Kidney glomerular epithelial cell (primary cell): Measurements from ENCODE around the gene ATP4B.

Source experiments
- DNase-seq: peaks from one replicate; lab custom pipeline; 2025; lab: John Stamatoyannopoulos, UW

Gene ATP4B

DNA sequence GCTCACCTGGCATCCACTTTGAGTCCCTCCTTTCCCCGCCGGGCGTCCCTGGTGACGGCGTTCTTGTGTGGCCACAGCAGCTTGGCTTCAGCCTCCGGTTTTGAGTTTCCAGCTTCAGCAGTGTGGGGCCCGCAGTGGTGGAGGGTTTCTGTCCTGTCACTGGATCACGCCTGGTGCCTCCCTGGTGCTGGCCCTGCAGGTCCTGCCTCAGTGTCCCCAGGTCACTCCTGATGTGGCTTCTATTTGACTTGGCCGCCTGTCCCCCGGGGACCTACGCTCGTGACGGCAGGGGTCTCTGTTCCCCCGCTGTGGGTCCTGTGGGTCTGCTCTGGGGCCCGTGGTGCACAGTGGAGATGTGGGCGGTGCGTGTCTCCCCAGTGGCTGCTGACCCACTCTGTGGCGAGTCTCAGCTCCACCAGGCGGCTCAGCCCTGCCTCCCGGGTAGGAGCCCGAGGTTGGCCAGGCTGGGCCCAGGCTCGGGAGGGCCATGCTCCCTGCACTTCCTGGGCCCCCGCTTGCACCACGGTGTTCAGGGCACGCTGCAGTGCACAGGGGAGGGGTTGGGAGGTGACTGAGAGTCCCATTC, 1.9 kb downstream of the ATP4B start:
- no peak for DNase-seq

GRCh38 chr13:113655346-113656002, 2.5 kb downstream of the ATP4B start:
- peak; percentile 9 for DNase-seq

- no peak for DNase-seq
Observed at GRCh38 chr13:113654591-113655345, 3.2 kb downstream of the ATP4B start.

DNA sequence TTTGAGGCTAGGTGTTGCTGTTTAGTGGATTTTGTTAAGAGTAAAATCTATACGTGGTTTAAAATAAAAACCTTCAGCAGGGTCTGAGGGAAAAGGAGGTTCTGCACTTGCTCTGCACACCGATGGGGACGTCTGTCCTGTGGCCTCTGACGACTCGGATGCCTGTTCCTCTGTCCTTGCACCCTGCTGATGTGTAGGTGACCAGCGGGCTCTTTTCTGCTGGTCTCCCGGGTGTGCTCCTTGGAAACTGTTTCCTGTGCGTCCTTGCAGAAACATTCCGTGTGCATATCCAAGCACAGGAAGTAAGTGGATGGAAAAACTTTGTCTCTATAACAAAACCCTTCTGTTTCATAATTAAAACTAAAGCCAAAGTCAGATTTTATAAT, 3.8 kb downstream of the ATP4B start:
- no peak for DNase-seq

DNA sequence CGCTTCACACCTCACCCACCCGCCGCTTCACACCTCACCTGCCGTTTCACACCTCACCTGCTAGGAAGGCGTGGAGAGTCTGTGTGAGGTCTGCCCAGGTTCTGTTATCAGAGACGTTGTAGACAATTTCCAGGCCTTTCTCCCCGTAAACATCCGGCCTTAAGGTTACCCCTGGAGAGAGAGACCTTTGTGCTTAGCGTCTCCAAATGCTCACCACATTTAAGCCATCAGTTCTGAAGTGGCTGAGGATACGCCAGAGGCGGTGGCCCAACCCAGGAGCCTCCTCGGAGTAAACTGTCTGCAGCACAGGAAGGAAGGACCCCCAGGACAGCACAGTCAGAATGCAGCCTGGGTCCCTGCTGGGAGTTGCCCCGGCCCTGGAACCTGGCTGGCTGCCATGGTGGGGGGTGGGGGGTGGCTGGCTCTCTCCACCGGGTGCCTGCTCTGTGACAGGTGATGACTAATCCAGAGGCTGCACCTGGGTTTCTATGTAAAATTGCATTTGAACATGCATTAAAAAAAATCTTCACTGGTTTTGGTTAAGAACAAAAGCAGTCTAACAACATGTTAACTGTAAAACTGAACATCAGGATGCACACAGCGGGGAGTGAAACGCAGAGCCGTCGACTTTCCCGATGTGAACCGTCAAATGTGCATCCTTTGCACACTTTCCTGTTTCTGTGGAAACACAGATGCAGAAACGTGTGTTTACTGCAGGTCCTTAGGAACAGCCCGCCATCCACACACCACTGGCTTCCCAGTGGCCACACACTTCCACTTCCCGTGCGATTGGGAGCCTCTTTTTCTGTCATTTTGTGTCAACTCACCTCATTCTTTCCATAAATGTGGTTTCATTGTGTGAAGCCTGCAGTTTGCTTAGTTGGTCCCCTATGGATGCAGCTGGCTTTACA, 4.5 kb downstream of the ATP4B start:
- DNase-seq = no peak

GRCh38 chr13:113652404-113653263, 5.4 kb downstream of the ATP4B start:
- no peak for DNase-seq

GRCh38 chr13:113651511-113652403, 6.2 kb downstream of the ATP4B start:
- DNase-seq = no peak

DNA sequence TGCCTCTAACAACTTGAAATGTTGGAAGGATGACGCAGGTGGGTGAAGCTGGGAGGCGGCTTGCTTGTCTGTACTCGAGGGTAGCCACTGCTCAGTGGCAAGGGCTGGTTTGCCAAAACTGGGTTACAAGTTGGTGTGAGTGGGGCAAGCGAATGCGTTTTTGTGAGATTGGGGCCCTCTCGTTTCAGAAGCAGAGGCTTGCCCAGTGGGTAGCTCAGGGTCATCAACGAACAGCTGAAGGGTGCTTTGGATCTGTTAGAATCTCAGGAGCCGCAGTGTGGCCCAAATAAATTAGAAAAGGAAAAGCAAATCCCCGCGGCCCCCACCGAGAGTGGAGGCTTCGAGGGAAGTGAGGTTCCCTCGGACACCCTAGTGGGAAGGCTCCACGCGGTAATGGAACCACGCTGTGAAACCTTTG, 7.3 kb downstream of the ATP4B start:
- DNase-seq = no peak

GRCh38 chr13:113650275-113650674, 7.7 kb downstream of the ATP4B start:
- no peak for DNase-seq

- no peak for DNase-seq
Observed at GRCh38 chr13:113649212-113649611, 8.8 kb downstream of the ATP4B start.

DNA sequence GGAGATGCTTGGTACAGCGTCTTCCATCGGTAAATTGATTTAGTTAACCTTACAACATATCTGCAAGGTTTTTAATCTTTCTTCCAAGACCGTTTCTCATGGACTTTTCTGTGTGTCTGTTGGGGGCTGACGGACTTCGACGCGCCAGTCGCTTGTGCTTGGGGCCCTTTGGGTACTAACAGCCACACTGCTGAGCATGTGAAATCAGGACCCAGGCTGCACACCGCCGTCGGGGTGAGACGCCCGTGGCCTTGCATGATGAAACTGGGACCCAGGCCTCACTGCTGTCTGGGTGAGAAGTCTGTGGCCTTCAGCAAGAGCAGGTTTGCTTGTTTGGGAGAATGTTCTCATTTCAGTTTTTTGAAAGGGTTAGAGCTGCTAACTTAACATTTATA, 9.8 kb downstream of the ATP4B start:
- no peak for DNase-seq

DNA sequence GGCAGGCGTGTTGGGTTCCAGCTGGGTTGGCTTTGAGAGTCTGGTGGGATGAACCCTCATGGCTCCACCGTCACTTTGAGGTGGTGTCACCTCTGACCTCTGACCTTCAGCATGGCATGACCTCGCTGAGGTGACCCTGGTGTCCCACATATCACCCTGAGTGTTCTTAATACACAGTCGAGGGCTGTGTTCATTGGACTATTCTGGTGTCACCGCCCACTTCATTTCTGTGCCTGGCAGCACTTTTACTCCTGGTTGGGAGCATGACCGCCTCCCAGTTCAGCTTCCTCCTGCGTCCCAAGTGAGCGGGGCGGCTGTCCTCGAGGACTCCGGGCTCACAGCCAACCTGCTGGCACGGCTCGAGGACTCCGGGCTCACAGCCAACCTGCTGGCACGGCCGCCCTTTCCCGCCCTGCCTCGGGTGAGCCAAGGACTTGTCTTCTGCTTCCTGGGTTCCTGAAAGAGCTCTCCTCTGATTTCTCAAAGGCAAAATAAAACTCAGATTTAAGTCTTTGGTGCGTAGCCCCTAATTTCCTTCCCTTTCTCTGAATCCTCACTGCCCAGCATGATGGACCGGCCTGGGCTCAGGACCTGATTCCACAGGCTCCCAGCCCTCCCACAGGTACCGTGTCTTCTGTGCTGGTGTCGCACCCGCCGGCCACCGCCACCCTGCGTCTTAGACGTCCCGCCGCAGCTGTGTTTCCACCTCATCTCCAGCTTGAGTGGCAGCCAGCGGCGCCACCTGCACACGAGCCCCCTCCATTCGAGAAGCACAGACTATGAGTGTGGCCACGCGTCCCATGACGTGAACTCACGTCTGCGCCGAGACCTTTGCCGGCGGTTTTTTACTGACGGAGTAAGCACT, 10.4 kb downstream of the ATP4B start:
- peak; percentile 29 for DNase-seq

DNA sequence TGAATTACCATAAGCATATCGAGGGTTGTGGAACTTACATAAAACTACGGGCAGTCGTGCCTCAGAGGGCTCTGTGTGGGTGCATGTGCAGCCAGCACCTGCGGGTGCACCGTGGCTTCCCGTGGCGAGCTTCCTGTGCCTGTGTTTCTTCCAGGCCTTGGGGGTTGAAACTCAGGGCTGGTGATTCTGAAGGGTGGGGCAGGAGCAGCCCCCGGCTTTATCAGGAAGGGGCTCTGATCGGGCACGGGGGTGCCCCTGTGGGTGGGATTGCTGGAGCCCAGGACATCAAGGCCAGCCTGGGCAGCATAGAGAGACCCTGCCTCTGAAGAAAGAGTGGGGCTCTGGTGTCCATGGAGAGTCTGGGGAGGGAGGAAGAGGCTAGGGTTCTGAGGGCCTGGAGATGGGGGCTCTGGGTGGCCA, 11.1 kb downstream of the ATP4B start:
- DNase-seq = no peak

DNA sequence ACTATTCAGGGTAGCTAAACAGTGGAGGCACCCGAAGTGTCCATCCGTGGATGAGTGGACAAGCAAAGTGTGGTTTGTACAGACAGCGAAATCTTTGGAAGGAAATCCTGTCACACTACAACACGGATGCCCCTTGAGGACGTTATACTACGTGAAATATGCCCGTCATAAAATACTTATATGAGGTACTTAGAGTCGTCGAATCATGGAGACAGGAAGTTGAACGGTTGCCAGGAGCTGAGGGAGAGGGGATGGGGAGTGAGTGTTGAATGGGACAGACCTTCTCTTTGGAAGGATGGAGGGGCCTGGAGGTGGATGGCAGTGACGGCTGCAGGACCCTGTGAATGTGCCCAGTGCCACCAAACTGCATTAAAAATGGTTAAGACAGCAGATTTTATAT, 11.6 kb downstream of the ATP4B start:
- DNase-seq = no peak

GRCh38 chr13:113645329-113645728, 12.7 kb downstream of the ATP4B start:
- no peak for DNase-seq

GRCh38 chr13:113644800-113645199, 13.2 kb downstream of the ATP4B start:
- no peak for DNase-seq

- peak; percentile 83 for DNase-seq
Observed at GRCh38 chr13:113643593-113643992, 14.4 kb downstream of the ATP4B start.

GRCh38 chr13:113642563-113642962, 15.4 kb downstream of the ATP4B start:
- DNase-seq = no peak

- DNase-seq = no peak
Observed at GRCh38 chr13:113641426-113641825, 16.6 kb downstream of the ATP4B start.
